Thoracic aorta (tissue), 2 donors: ENCODE measurements around the gene TAF11. TPM values are rescaled to one million over a fixed set of nuclear protein-coding genes. Genes with fewer than 3 reads are reported as not detected.

Experiments
- ATAC-seq: fragments of 150-250 bp; one replicate; pipeline ENCODE4 v1.8.0; 2017; ENCODE audit warnings: low read depth; ENCODE audit not compliant: insufficient number of reproducible peaks, low FRiP score
- DNase-seq: peaks from one replicate; pipeline ENCODE4 v3.0.0-alpha.2; 2020; ENCODE audit warnings: low spot score
- H3K27ac ChIP-seq, 2 donors: fragments of 200-600 bp; sonication (generic); 1 replicate in 1 of 2; 2 replicates in 1 of 2; pipeline ENCODE4 v1.5.1; 2016; ENCODE audit warnings: mild to moderate bottlenecking in 2 of 2, moderate library complexity in 2 of 2
- H3K27me3 ChIP-seq: fragments of 200-600 bp; sonication (generic); replicated peaks from 2 replicates; pipeline ENCODE4 v1.6.0; 2016; ENCODE audit warnings: mild to moderate bottlenecking; ENCODE audit not compliant: insufficient read depth
- H3K36me3 ChIP-seq: fragments of 200-600 bp; sonication (generic); one replicate; pipeline ENCODE4 v1.5.1; 2016
- H3K4me1 ChIP-seq, 2 donors: fragments of 200-600 bp; sonication (generic); 1 replicate in 1 of 2; 2 replicates in 1 of 2; pipeline versions ENCODE4 v1.5.1 to v1.6.0; 2016; ENCODE audit warnings: low read depth in 2 of 2, mild to moderate bottlenecking in 1 of 2; ENCODE audit not compliant: control insufficient read depth in 1 of 2
- H3K4me3 ChIP-seq: fragments of 200-600 bp; sonication (generic); 2 replicates; pipeline ENCODE4 v1.5.1; 2016; ENCODE audit warnings: mild to moderate bottlenecking
- H3K9me3 ChIP-seq: fragments of 200-600 bp; sonication (generic); 2 replicates; pipeline ENCODE4 v1.5.1; 2016
- total RNA-seq, 2 donors: library from RNA; depleted of rRNA; stranded (reverse); fragments of >200 nt; gene quantifications; one replicate each; pipeline versions ENCODE4 v1.1.0 to v1.2.3, GENCODE V29; 2016
- TF ChIP-seq, protein P1 (sequence below): fragments of 200-600 bp; sonication (generic); IDR thresholded peaks from one replicate; pipeline ENCODE4 v1.5.1; 2019; ENCODE audit warnings: antibody characterized with exemption

Gene TAF11
- total RNA-seq, 2 donors from 2014 or later, result 15.8 to 33.2 TPM

DNA sequence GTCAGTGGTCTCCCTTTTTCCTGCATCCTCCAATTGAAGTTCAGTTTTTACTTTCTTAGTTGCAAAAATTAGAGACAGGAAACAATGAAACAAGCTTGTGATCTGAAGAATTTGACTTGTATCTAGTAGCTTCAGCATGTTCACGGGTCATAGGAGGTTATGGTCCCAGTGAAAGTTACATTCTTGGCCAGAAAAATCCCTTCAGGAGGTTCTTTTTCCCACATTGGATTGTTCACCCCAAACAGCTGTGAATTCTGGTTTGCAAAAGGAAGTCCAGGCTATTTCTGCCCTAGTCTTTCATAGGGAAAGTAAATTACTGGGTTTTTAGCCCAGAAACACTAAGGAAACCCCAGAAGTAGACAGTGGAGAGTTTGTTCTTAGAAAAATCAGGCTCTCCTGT lies 9.3 kb upstream of the TAF11 start:
- no peak for DNase-seq
- no peak overlapping the region for H3K27ac ChIP-seq

DNA sequence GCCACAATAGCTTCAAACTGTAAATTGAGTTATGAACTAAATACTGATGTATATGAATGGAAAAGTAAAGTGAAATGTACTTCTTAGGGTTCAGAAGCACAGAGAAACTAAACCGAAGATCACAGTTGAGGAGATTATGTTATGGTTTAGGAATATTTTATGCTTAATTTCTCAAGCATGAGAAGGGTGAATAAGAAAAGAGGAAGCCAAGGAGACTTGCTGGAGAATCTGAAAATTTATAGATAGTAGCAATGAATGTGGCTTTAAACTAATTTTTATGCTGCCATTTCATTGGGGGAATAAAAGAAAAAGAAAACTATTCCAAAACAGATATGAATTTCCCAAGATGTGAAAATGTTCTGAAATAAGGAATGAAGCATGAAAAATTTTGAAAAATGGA lies 6.9 kb upstream of the TAF11 start:
- DNase-seq, result no peak
- H3K36me3 ChIP-seq, result no peaks in the 10 kb centered on the region
- H3K4me3 ChIP-seq, result no peak overlapping the region
- no peak for ATAC-seq
- TF ChIP-seq, protein P1, sequence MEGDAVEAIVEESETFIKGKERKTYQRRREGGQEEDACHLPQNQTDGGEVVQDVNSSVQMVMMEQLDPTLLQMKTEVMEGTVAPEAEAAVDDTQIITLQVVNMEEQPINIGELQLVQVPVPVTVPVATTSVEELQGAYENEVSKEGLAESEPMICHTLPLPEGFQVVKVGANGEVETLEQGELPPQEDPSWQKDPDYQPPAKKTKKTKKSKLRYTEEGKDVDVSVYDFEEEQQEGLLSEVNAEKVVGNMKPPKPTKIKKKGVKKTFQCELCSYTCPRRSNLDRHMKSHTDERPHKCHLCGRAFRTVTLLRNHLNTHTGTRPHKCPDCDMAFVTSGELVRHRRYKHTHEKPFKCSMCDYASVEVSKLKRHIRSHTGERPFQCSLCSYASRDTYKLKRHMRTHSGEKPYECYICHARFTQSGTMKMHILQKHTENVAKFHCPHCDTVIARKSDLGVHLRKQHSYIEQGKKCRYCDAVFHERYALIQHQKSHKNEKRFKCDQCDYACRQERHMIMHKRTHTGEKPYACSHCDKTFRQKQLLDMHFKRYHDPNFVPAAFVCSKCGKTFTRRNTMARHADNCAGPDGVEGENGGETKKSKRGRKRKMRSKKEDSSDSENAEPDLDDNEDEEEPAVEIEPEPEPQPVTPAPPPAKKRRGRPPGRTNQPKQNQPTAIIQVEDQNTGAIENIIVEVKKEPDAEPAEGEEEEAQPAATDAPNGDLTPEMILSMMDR, result no peak
- no peaks in the 10 kb centered on the region for H3K9me3 ChIP-seq
- H3K4me1 ChIP-seq, result peaks cover 13 to 29% of the 10 kb centered on the region in 2 donors
- H3K27me3 ChIP-seq, result no peaks in the 10 kb centered on the region
- no peak overlapping the region for H3K27ac ChIP-seq

More for the DNA sequence above, 9.3 kb upstream of the TAF11 start:
- TF ChIP-seq, protein P1, result no peak
- Histone ChIP-seq H3K4me1 (peaks cover 9 to 15% of the 10 kb centered on the region in 2 donors), H3K36me3 (no peaks in the 10 kb centered on the region), H3K9me3 (no peaks in the 10 kb centered on the region), H3K4me3 (no peak overlapping the region), H3K27me3 (no peaks in the 10 kb centered on the region)
- ATAC-seq, result no peak

DNA sequence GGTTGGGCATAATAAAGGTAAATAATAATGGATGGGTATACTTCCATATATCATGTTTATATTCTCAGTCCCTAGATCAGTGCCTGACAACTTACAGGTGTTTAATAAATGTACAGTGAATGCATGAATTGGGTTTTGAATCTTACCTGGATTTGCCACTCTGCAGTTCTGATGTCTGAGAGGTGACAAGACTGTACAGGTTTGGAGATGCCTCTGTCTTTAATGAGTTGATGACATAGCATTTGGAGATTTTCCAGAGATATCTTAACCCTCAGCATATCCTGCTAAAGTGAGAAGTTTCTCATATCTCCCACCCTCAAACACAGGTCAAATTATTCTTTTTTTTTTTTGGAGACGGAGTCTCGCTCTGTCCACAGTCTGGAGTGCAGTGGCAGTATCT lies 3.5 kb upstream of the TAF11 start:
- Histone ChIP-seq H3K9me3 (no peaks in the 10 kb centered on the region), H3K27ac (no peak overlapping the region), H3K27me3 (no peaks in the 10 kb centered on the region), H3K4me3 (peak overlapping the region; percentile 95), H3K36me3 (no peaks in the 10 kb centered on the region), H3K4me1 (peaks cover 13 to 31% of the 10 kb centered on the region in 2 donors)
- TF ChIP-seq, protein P1, result no peak
- no peak for DNase-seq
- ATAC-seq, result no peak

DNA sequence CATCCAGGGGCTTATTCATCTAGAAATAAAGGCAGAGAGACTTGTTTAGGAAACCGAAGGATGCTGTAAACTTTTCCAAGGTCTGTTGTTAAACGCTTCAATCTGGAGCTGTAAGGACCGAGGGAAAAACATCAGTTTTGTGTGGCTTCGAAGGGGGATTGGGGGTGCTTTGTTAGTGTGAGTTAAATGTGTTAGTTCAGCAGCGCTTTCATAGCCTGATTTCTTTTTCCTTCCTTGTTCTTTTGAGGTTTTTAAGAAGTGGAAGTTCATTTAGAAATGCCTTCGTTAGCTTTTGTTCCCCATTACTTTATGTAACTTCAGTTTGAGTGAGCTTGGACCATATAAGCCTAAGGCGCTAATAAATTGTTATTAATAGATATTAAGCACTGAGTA lies 2.7 kb upstream of the TAF11 start:
- peak overlapping the region; percentile 95 for H3K4me3 ChIP-seq
- H3K36me3 ChIP-seq, result no peaks in the 10 kb centered on the region
- no peak for ATAC-seq
- H3K27me3 ChIP-seq, result no peaks in the 10 kb centered on the region
- H3K9me3 ChIP-seq, result no peaks in the 10 kb centered on the region
- TF ChIP-seq, protein P1, result no peak
- peak overlapping the region in 1 of 2 donors; percentile 13 for H3K27ac ChIP-seq
- peaks cover 13 to 37% of the 10 kb centered on the region in 2 donors for H3K4me1 ChIP-seq
- no peak for DNase-seq

DNA sequence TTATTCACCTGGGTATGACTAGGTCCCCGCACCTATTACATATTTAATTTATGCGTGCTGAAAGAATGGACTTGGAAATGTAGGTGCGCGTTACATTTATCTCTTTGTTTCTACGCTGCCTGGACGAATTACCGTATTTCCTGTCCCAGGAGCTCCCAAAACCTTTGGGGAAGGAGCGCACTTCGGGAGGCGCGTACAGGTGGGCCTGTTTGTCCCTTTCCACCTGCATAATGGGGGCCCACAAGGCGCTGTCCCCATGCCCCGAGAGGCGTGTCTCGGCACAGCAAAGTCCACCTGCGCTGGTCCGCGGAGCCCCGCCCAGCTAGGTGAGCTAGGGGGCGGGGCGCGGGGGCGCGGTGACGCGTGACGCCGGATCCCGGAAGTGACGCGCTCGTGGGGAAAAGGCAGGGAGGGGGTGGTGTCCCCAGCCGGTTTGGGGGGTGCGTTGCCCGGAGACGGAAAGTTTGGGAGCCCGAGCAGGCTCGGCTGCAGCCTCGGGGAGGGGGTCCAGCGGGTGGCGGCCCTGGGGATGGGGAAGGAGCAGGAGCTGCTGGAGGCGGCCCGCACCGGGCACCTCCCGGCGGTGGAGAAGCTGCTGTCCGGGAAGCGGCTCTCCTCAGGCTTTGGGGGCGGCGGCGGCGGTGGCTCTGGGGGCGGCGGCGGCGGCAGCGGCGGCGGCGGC lies 1.2 kb upstream of the TAF11 start, which contains the start of gene ANKS1A:
Gene ANKS1A, plus strand, starts transcription at position 382 of the 682 bp plus-strand sequence. Its CDS starts 148 bp downstream, at position 530.
- Histone ChIP-seq H3K9me3 (no peaks in the 10 kb centered on the region), H3K27ac (peak within 1 kb of the TSS; percentile 92 to 98), H3K4me1 (peaks cover 13 to 37% of the 10 kb centered on the region in 2 donors), H3K4me3 (peak within 1 kb of the TSS; percentile 95), H3K27me3 (no peaks in the 10 kb centered on the region), H3K36me3 (no peaks in the 10 kb centered on the region)
- TF ChIP-seq, protein P1, result no peak
- DNase-seq (no peak), ATAC-seq (peak; percentile 16)
